Measurements from ENCODE around the gene HNRNPL. TPM values are rescaled to one million over a fixed set of nuclear protein-coding genes. Genes with fewer than 3 reads are reported as not detected.
"Not testable (repeated sequence)": the region's sequence is repeated elsewhere in the genome, so short reads cannot be mapped to it uniquely, and the experiment has no call there.

Gene HNRNPL
- total RNA-seq, 1 donor from 2014 or later: 141 TPM

GRCh38 chr19:38803543-38803942, 46.2 kb downstream of the HNRNPL start:
- DNase-seq (ENCODE audit: low spot score): no peak

GRCh38 chr19:38801359-38802095, 48.3 kb downstream of the HNRNPL start:
- DNase-seq (ENCODE audit: low spot score): no peak

GRCh38 chr19:38800577-38801347, 49.0 kb downstream of the HNRNPL start:
- no peak for DNase-seq (ENCODE audit: low spot score)

GRCh38 chr19:38799104-38799503, 50.7 kb downstream of the HNRNPL start:
- no peak for DNase-seq (ENCODE audit: low spot score)

GRCh38 chr19:38797781-38798180, 52.0 kb downstream of the HNRNPL start:
- DNase-seq (ENCODE audit: low spot score): not testable (repeated sequence)

GRCh38 chr19:38796154-38796553, 53.6 kb downstream of the HNRNPL start:
- DNase-seq (ENCODE audit: low spot score): no peak

- no peak for DNase-seq (ENCODE audit: low spot score)
Observed at GRCh38 chr19:38795549-38795948, 54.2 kb downstream of the HNRNPL start.

- no peak for DNase-seq (ENCODE audit: low spot score)
Observed at GRCh38 chr19:38793671-38794070, 56.1 kb downstream of the HNRNPL start.

GRCh38 chr19:38793177-38793576, 56.6 kb downstream of the HNRNPL start:
- DNase-seq (ENCODE audit: low spot score): peak; percentile 49

- peak; percentile 41 for DNase-seq (ENCODE audit: low spot score)
Observed at GRCh38 chr19:38792250-38793111, 57.3 kb downstream of the HNRNPL start.

- DNase-seq (ENCODE audit: low spot score): not testable (repeated sequence)
Observed at GRCh38 chr19:38791451-38792064, 58.2 kb downstream of the HNRNPL start.

- not testable (repeated sequence) for DNase-seq (ENCODE audit: low spot score)
Observed at GRCh38 chr19:38790507-38791403, 59.0 kb downstream of the HNRNPL start.

GRCh38 chr19:38788478-38789243, 61.1 kb downstream of the HNRNPL start, which contains the start of gene LGALS7B:
LGALS7B (plus strand) TSS chr19:38789200; CDS start chr19:38789227, 27 bp downstream.
- DNase-seq (ENCODE audit: low spot score): no peak

- peak; percentile 42 for DNase-seq (ENCODE audit: low spot score)
Observed at GRCh38 chr19:38786572-38787265, 63.1 kb downstream of the HNRNPL start.

Other genes with a start within 250 kb of the HNRNPL start
- gene MAP4K1, start 232.0 kb downstream of the HNRNPL start, total RNA-seq (ENCODE audit: insufficient read depth, low replicate concordance): 0.96 TPM
- 56.1 TPM for gene EIF3K, start 230.8 kb downstream of the HNRNPL start, total RNA-seq (ENCODE audit: insufficient read depth, low replicate concordance)
- 354 TPM for gene ACTN4, start 202.3 kb downstream of the HNRNPL start, total RNA-seq (ENCODE audit: insufficient read depth, low replicate concordance)
- gene CAPN12, start 105.5 kb downstream of the HNRNPL start, total RNA-seq (ENCODE audit: insufficient read depth, low replicate concordance): not detected
- 4.3 TPM for gene LGALS7, start 76.5 kb downstream of the HNRNPL start, total RNA-seq (ENCODE audit: insufficient read depth, low replicate concordance)
- gene LGALS7B, start 60.8 kb downstream of the HNRNPL start, total RNA-seq (ENCODE audit: insufficient read depth, low replicate concordance): 139 TPM
- gene LGALS4, start 37.0 kb downstream of the HNRNPL start, total RNA-seq (ENCODE audit: insufficient read depth, low replicate concordance): not detected
- gene ECH1, start 18.2 kb downstream of the HNRNPL start, total RNA-seq (ENCODE audit: insufficient read depth, low replicate concordance): 16.1 TPM
- gene RINL, start 28.3 kb upstream of the HNRNPL start, total RNA-seq (ENCODE audit: insufficient read depth, low replicate concordance): 4.1 TPM
- gene SIRT2, start 49.6 kb upstream of the HNRNPL start, total RNA-seq (ENCODE audit: insufficient read depth, low replicate concordance): 36.4 TPM
- gene NFKBIB, start 50.0 kb upstream of the HNRNPL start, total RNA-seq (ENCODE audit: insufficient read depth, low replicate concordance): 11.8 TPM
- gene CCER2, start 62.2 kb upstream of the HNRNPL start, total RNA-seq (ENCODE audit: insufficient read depth, low replicate concordance): not detected
- 11.3 TPM for gene SARS2, start 80.8 kb upstream of the HNRNPL start, total RNA-seq (ENCODE audit: insufficient read depth, low replicate concordance)
- 29.4 TPM for gene MRPS12, start 81.0 kb upstream of the HNRNPL start, total RNA-seq (ENCODE audit: insufficient read depth, low replicate concordance)
- 11.6 TPM for gene FBXO17, start 125.8 kb upstream of the HNRNPL start, total RNA-seq (ENCODE audit: insufficient read depth, low replicate concordance)
- 12.3 TPM for gene FBXO27, start 182.6 kb upstream of the HNRNPL start, total RNA-seq (ENCODE audit: insufficient read depth, low replicate concordance)
- 0.24 TPM for gene ACP7, start 234.4 kb upstream of the HNRNPL start, total RNA-seq (ENCODE audit: insufficient read depth, low replicate concordance)